Gastrocnemius medialis (tissue), 4 donors: ENCODE results near the gene SHF. TPM values are rescaled to one million over a fixed set of nuclear protein-coding genes. Genes with fewer than 3 reads are reported as not detected.
A peak's percentile ranks its signal among the peaks of the same experiment; 100 is the strongest.

ENCODE experiments used
- ATAC-seq, 2 donors: fragments of 150-250 bp; one replicate each; pipeline ENCODE4 v1.9.1; 2016
- DNase-seq, 2 donors: peaks; one replicate each; pipeline ENCODE4 v3.0.0-alpha.2; 2019
- H3K27ac ChIP-seq, 4 donors: fragments of 200-600 bp; sonication (generic); 1 replicate in 1 of 4; 2 replicates in 3 of 4; pipeline ENCODE4 v1.5.1; 2016 to 2018; ENCODE audit warnings: mild to moderate bottlenecking in 2 of 4, moderate library complexity in 1 of 4
- H3K27me3 ChIP-seq, 3 donors: fragments of 200-600 bp; sonication (generic) in 2 of 3; 1 replicate in 1 of 3; 2 replicates in 2 of 3; pipeline versions ENCODE4 v1.5.1 to v1.6.0; 2016 to 2019; ENCODE audit warnings: mild to moderate bottlenecking in 1 of 3, moderate library complexity in 1 of 3
- H3K36me3 ChIP-seq, 2 donors: fragments of 200-600 bp; sonication (generic) in 1 of 2; one replicate each; pipeline ENCODE4 v1.5.1; 2017 to 2018
- H3K4me1 ChIP-seq, 2 donors: fragments of 200-600 bp; sonication (generic) in 1 of 2; one replicate each; pipeline ENCODE4 v1.5.1; 2016 to 2017; ENCODE audit warnings: mild to moderate bottlenecking in 2 of 2
- H3K4me3 ChIP-seq, 4 donors: fragments of 200-600 bp; sonication (generic) in 3 of 4; 1 replicate in 1 of 4; 2 replicates in 3 of 4; pipeline ENCODE4 v1.5.1; 2016 to 2019; ENCODE audit warnings: mild to moderate bottlenecking in 2 of 4
- H3K9me3 ChIP-seq, 3 donors: fragments of 200-600 bp; sonication (generic) in 2 of 3; 1 replicate in 1 of 3; 2 replicates in 2 of 3; pipeline ENCODE4 v1.5.1; 2016 to 2019
- POLR2A ChIP-seq, 2 donors: fragments of 450-650 bp; IDR thresholded peaks; one replicate each; pipeline ENCODE4 v1.6.1; 2017; ENCODE audit warnings: antibody characterized with exemption in 2 of 2, mild to moderate bottlenecking in 2 of 2, moderate library complexity in 2 of 2
- in situ Hi-C, 4 donors: fragments of 200-750 bp; cut with MboI; loops; one replicate each; pipeline versions ENCODE4 v1.15.0 to v1.8.0; 2017; ENCODE audit warnings: low sequenced_read_pairs in 4 of 4
- intact Hi-C: fragments of 100-400 bp; cut with DNase I; formaldehyde crosslinking; loops from one replicate; pipeline ENCODE4 v1.15.1; 2023; ENCODE audit warnings: low total_unique reads
- total RNA-seq, 4 donors: library from RNA; depleted of rRNA; stranded (reverse); fragments of >200 nt; gene quantifications; one replicate each; pipeline versions ENCODE4 v1.1.0 to v1.2.3, GENCODE V29; 2016
- TF ChIP-seq, protein P1 (sequence below), 5 experiments: fragments of 450-650 bp in 3 of 5; fragments of 200-600 bp in 2 of 5; sonication (generic) in 2 of 5; IDR thresholded peaks in 4 of 5; conservative IDR thresholded peaks in 1 of 5; 1 replicate in 4 of 5; 2 replicates in 1 of 5; pipeline ENCODE4 v1.5.1; 2016 to 2019; ENCODE audit warnings: antibody characterized with exemption in 5 of 5, mild to moderate bottlenecking in 3 of 5, moderate library complexity in 3 of 5

Gene SHF
- total RNA-seq, 4 donors from 2014 or later: 0.80 to 3.3 (median 1.7) TPM

GRCh38 chr15:45231132-45231531, 43.4 kb upstream of the SHF start:
- no peak for TF ChIP-seq POLR2A (IDR thresholded peaks at IDR 0.05)
- TF ChIP-seq, protein P1, sequence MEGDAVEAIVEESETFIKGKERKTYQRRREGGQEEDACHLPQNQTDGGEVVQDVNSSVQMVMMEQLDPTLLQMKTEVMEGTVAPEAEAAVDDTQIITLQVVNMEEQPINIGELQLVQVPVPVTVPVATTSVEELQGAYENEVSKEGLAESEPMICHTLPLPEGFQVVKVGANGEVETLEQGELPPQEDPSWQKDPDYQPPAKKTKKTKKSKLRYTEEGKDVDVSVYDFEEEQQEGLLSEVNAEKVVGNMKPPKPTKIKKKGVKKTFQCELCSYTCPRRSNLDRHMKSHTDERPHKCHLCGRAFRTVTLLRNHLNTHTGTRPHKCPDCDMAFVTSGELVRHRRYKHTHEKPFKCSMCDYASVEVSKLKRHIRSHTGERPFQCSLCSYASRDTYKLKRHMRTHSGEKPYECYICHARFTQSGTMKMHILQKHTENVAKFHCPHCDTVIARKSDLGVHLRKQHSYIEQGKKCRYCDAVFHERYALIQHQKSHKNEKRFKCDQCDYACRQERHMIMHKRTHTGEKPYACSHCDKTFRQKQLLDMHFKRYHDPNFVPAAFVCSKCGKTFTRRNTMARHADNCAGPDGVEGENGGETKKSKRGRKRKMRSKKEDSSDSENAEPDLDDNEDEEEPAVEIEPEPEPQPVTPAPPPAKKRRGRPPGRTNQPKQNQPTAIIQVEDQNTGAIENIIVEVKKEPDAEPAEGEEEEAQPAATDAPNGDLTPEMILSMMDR (IDR thresholded peaks at IDR 0.05 in 4 of 5, conservative IDR thresholded peaks at IDR 0.05 in 1 of 5): no peak
- in situ Hi-C loops: no loop called here
- DNase-seq (no peak), ATAC-seq (no peak)
- H3K27ac ChIP-seq: no peak overlapping the region
- no peak overlapping the region for H3K4me3 ChIP-seq
- H3K36me3 ChIP-seq: no peaks in the 10 kb centered on the region
- intact Hi-C loops: no loop called here
- no peaks in the 10 kb centered on the region for H3K9me3 ChIP-seq
- no peaks in the 10 kb centered on the region for H3K4me1 ChIP-seq
- H3K27me3 ChIP-seq: no peaks in the 10 kb centered on the region

- no peak for TF ChIP-seq POLR2A (IDR thresholded peaks at IDR 0.05)
- TF ChIP-seq, protein P1 (IDR thresholded peaks at IDR 0.05 in 4 of 5, conservative IDR thresholded peaks at IDR 0.05 in 1 of 5): no peak
- ATAC-seq: peak in 1 of 2 donors; percentile 40
- H3K36me3 ChIP-seq: no peaks in the 10 kb centered on the region
- no peak overlapping the region for H3K27ac ChIP-seq
- intact Hi-C loops: no loop called here
- H3K9me3 ChIP-seq: no peaks in the 10 kb centered on the region
- no peaks in the 10 kb centered on the region for H3K4me1 ChIP-seq
- no peaks in the 10 kb centered on the region for H3K27me3 ChIP-seq
- in situ Hi-C loops: no loop called here
- no peak for DNase-seq
- H3K4me3 ChIP-seq: no peak overlapping the region
These were observed 42.6 kb upstream of the SHF start for GRCh38 chr15:45230245-45230965.

DNA sequence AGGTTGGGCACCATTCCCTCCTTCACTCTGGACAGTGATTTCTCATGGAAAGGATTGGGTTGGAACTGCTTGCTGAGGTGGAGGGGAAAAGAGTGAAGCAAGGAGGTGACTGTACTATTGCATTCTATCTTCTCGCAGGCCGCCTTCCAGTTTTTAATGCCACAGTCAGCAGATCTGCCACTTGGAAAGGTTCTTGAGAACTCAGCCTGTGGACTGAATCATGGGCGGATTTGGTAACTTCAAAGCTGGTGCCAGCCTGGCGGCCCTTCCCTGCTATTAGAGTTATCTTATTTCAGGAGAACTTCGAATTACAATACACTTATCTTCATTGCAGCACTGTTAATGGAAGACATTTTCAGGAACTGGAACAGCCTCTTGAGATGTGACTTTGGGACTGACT, 41.2 kb upstream of the SHF start:
- Histone ChIP-seq H3K27ac (peak overlapping the region in 1 of 4 donors; percentile 40), H3K4me3 (no peak overlapping the region), H3K9me3 (no peaks in the 10 kb centered on the region), H3K27me3 (no peaks in the 10 kb centered on the region), H3K36me3 (no peaks in the 10 kb centered on the region), H3K4me1 (no peaks in the 10 kb centered on the region)
- TF ChIP-seq, protein P1 (IDR thresholded peaks at IDR 0.05 in 4 of 5, conservative IDR thresholded peaks at IDR 0.05 in 1 of 5): no peak
- no peak for TF ChIP-seq POLR2A (IDR thresholded peaks at IDR 0.05)
- intact Hi-C loops: no loop called here
- ATAC-seq: peak; percentile 86 to 89
- in situ Hi-C loops: no loop called here
- DNase-seq: peak; percentile 29 to 45

DNA sequence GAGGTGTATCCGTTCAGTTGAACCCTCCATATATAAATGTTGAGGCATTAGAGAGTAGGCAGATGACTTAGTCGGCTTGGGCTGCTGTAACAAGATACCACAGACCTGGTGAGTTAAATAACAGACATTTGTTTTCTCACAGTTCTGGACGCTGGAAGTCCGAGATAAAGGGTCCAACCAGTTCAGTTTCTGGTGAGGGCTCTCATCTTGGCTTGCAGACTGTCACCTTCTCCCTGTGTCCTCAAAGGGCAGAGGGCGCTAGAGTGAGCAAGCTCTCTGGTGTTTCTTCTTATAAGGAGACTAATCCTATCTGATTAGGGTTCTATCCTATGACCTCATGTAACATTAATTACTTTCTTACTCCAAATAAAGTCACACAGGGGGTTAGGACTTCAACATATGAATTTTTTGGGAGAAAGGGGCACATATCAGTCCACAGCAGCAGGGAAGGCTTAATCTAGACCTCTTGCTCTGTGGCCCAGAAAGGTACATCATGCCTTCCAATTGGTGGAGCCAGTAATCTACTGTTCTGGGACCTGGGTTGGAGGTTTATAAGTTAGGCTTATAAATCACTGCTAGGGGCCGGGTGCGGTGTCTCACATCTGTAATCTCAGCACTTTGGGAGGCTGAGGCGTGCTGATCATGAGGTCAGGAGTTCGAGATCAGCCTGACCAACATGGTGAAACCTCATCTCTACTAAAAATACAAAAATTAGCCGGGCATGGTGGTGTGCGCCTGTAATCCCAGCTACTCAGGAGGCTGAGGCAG, 37.9 kb upstream of the SHF start:
- Histone ChIP-seq H3K36me3 (no peaks in the 10 kb centered on the region), H3K4me1 (no peaks in the 10 kb centered on the region), H3K4me3 (no peak overlapping the region), H3K9me3 (no peaks in the 10 kb centered on the region), H3K27ac (no peak overlapping the region), H3K27me3 (no peaks in the 10 kb centered on the region)
- intact Hi-C loops (no loop called here), in situ Hi-C loops (no loop called here)
- ATAC-seq: no peak
- DNase-seq: no peak
- TF ChIP-seq POLR2A (IDR thresholded peaks at IDR 0.05): no peak
- TF ChIP-seq, protein P1 (IDR thresholded peaks at IDR 0.05 in 4 of 5, conservative IDR thresholded peaks at IDR 0.05 in 1 of 5): no peak
